H1 (cell line): Measurements from ENCODE around the gene DPP4.

ENCODE experiments used
- EZH2 ChIP-seq: fragments of 200-600 bp; sonication (generic); IDR thresholded peaks from 2 replicates; pipeline ENCODE4 v1.7.1; 2012; ENCODE audit warnings: low read depth, mild to moderate bottlenecking, moderate library complexity, low read length, inconsistent platforms; ENCODE audit not compliant: severe bottlenecking
- MAFK ChIP-seq: IDR thresholded peaks from 2 replicates; pipeline ENCODE4 v1.6.1; 2012; ENCODE audit warnings: low read depth, mild to moderate bottlenecking, improper control_type of control experiment, low read length
- POLR2A ChIP-seq, 2 experiments: IDR thresholded peaks; 1 replicate in 1 of 2; 2 replicates in 1 of 2; pipeline ENCODE4 v1.6.1; 2011; ENCODE audit warnings: low read depth in 2 of 2, low read length in 2 of 2, mild to moderate bottlenecking in 2 of 2; ENCODE audit errors: control extremely low read depth in 1 of 2
- SRF ChIP-seq: IDR thresholded peaks from 2 replicates; pipeline ENCODE4 v1.6.1; 2011; ENCODE audit warnings: mild to moderate bottlenecking, low read depth, low read length, moderate library complexity
- TF ChIP-seq, protein P1 (sequence below), 3 experiments: IDR thresholded peaks; 1 replicate in 2 of 3; 2 replicates in 1 of 3; pipeline versions ENCODE4 v1.5.1 to v1.6.1; 2011; ENCODE audit warnings: low read length in 3 of 3, mild to moderate bottlenecking in 3 of 3, inconsistent platforms in 2 of 3, low read depth in 1 of 3, moderate library complexity in 1 of 3; ENCODE audit not compliant: insufficient read depth in 1 of 3; ENCODE audit errors: control extremely low read depth in 1 of 3
- TF ChIP-seq, protein P2 (sequence below): IDR thresholded peaks from 2 replicates; pipeline ENCODE4 v1.6.1; 2011; ENCODE audit warnings: low read depth, mild to moderate bottlenecking, low read length; ENCODE audit not compliant: insufficient read depth

DNA sequence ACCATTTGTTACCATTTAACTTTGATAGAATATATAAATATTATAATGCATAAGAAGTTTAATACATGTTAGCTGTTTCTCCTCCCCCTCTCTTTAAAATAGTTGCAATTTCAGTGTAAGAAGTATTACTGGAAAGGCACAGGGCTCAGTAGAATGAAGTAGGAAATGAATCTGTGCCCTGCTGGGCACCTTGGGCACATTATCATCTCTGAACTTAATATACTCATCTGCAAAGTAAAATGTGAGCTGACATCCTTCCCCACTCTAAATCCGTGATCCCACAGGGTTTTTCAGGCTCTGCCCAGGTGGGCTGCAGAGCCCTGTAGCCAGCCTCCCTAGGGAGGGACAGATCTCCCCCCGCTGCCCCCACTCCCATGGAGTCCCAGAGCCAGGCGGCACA is 56.8 kb downstream of the DPP4 start:
- TF ChIP-seq, protein P1, sequence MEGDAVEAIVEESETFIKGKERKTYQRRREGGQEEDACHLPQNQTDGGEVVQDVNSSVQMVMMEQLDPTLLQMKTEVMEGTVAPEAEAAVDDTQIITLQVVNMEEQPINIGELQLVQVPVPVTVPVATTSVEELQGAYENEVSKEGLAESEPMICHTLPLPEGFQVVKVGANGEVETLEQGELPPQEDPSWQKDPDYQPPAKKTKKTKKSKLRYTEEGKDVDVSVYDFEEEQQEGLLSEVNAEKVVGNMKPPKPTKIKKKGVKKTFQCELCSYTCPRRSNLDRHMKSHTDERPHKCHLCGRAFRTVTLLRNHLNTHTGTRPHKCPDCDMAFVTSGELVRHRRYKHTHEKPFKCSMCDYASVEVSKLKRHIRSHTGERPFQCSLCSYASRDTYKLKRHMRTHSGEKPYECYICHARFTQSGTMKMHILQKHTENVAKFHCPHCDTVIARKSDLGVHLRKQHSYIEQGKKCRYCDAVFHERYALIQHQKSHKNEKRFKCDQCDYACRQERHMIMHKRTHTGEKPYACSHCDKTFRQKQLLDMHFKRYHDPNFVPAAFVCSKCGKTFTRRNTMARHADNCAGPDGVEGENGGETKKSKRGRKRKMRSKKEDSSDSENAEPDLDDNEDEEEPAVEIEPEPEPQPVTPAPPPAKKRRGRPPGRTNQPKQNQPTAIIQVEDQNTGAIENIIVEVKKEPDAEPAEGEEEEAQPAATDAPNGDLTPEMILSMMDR (IDR thresholded peaks at IDR 0.05; ENCODE audit: control extremely low read depth in 1 of 3, insufficient read depth in 1 of 3, low read depth in 1 of 3, low read length in 3 of 3): no peak
- no peak for TF ChIP-seq EZH2
- TF ChIP-seq SRF: no peak
- TF ChIP-seq POLR2A (IDR thresholded peaks at IDR 0.05; ENCODE audit: control extremely low read depth in 1 of 2, low read depth in 2 of 2, low read length in 2 of 2): no peak
- no peak for TF ChIP-seq MAFK
- TF ChIP-seq, protein P2, sequence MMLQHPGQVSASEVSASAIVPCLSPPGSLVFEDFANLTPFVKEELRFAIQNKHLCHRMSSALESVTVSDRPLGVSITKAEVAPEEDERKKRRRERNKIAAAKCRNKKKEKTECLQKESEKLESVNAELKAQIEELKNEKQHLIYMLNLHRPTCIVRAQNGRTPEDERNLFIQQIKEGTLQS: no peak
